ENCODE results near the gene ARHGAP45. TPM values are rescaled to one million over a fixed set of nuclear protein-coding genes. Genes with fewer than 3 reads are reported as not detected.
A peak's percentile ranks its signal among the peaks of the same experiment; 100 is the strongest.
"Not testable (repeated sequence)": the region's sequence is repeated elsewhere in the genome, so short reads cannot be mapped to it uniquely, and the experiment has no call there.

The ARHGAP45 gene
- total RNA-seq = 10 to 100 TPM in 1 of 4 donors, 1 to 10 TPM in 3; 7.7 to 10.4 (median 9.2) TPM
- 5.9 TPM for polyA plus RNA-seq
- long read RNA-seq, donor 1, full-length matches to known transcripts = 10 of 14 reads
- long read RNA-seq, donor 1, partial matches to known transcripts = 1 of 14 reads
- long read RNA-seq, donor 1, other reads (novel, unspliced or antisense) = 3 of 14 reads
- long read RNA-seq, donor 2, full-length matches to known transcripts = 10 of 19 reads
- long read RNA-seq, donor 2, partial matches to known transcripts = 7 of 19 reads
- long read RNA-seq, donor 2, other reads (novel, unspliced or antisense) = 2 of 19 reads
- long read RNA-seq, donor 3, full-length matches to known transcripts = 19 of 34 reads
- long read RNA-seq, donor 3, partial matches to known transcripts = 6 of 34 reads
- long read RNA-seq, donor 3, other reads (novel, unspliced or antisense) = 9 of 34 reads
- long read RNA-seq, donor 4, full-length matches to known transcripts = 6 of 11 reads
- long read RNA-seq, donor 4, partial matches to known transcripts = 4 of 11 reads
- long read RNA-seq, donor 4, other reads (novel, unspliced or antisense) = 1 of 11 reads

GRCh38 chr19:1066748-1067340 lies at the start of gene ARHGAP45:
ARHGAP45 (plus strand) TSS chr19:1067167; CDS start chr19:1067406, 239 bp downstream.
- no peaks in the 10 kb centered on the region for H3K4me1 ChIP-seq (ENCODE audit: control insufficient read depth, insufficient read depth, low read length)
- ATAC-seq = peak; percentile 1 to 8
- DNase-seq = peak; percentile 42 to 84 (median 83)

GRCh38 chr19:1017906-1018305 lies 49.1 kb upstream of the ARHGAP45 start:
- no peak overlapping the region for H3K4me3 ChIP-seq (ENCODE audit: low read length)
- no peak overlapping the region for H3K27ac ChIP-seq (ENCODE audit: low read length)
- ATAC-seq = no peak
- intact Hi-C loops (cut with DNase I) = no loop called here
- 87% methylated on average over 9 of the region's 9 CpGs for WGBS
- H3K4me1 ChIP-seq (ENCODE audit: control insufficient read depth, insufficient read depth, low read length) = peaks cover 26% of the 10 kb centered on the region
- H3K27me3 ChIP-seq (ENCODE audit: control insufficient read depth, insufficient read depth) = no peaks in the 10 kb centered on the region
- H3K9me3 ChIP-seq (ENCODE audit: control insufficient read depth, low read length) = no peaks in the 10 kb centered on the region
- peak in 1 of 3 donors; percentile 53 for DNase-seq

More at GRCh38 chr19:1066748-1067340, at the start of gene ARHGAP45:
- H3K27me3 ChIP-seq (ENCODE audit: control insufficient read depth, insufficient read depth) = no peaks in the 10 kb centered on the region
- no peak within 1 kb of the TSS for H3K27ac ChIP-seq (ENCODE audit: low read length)
- intact Hi-C loops (cut with DNase I) = no loop called here
- WGBS = 4% methylated on average over 61 of the region's 61 CpGs
- H3K4me3 ChIP-seq (ENCODE audit: low read length) = peak within 1 kb of the TSS; percentile 48
- H3K9me3 ChIP-seq (ENCODE audit: control insufficient read depth, low read length) = no peaks in the 10 kb centered on the region

- DNase-seq = no peak
- Histone ChIP-seq H3K4me3 (ENCODE audit: low read length) (no peak overlapping the region), H3K9me3 (ENCODE audit: control insufficient read depth, low read length) (no peaks in the 10 kb centered on the region), H3K4me1 (ENCODE audit: control insufficient read depth, insufficient read depth, low read length) (peaks cover 26% of the 10 kb centered on the region), H3K27ac (ENCODE audit: low read length) (no peak overlapping the region), H3K27me3 (ENCODE audit: control insufficient read depth, insufficient read depth) (no peaks in the 10 kb centered on the region)
- WGBS = 69% methylated on average over 5 of the region's 5 CpGs
- ATAC-seq = no peak
- intact Hi-C loops (cut with DNase I) = no loop called here
These were observed 48.6 kb upstream of the ARHGAP45 start for GRCh38 chr19:1018393-1018792.

- Histone ChIP-seq H3K4me3 (ENCODE audit: low read length) (no peak overlapping the region), H3K4me1 (ENCODE audit: control insufficient read depth, insufficient read depth, low read length) (peaks cover 26% of the 10 kb centered on the region), H3K27me3 (ENCODE audit: control insufficient read depth, insufficient read depth) (no peaks in the 10 kb centered on the region), H3K9me3 (ENCODE audit: control insufficient read depth, low read length) (no peaks in the 10 kb centered on the region), H3K27ac (ENCODE audit: low read length) (no peak overlapping the region)
- DNase-seq = peak; percentile 31 to 62 (median 54)
- ATAC-seq = no peak
- WGBS = 41% methylated on average over 17 of the region's 17 CpGs
- intact Hi-C loops (cut with DNase I) = no loop called here
These were observed 47.9 kb upstream of the ARHGAP45 start for GRCh38 chr19:1018932-1019615.

GRCh38 chr19:1019616-1019961 lies 47.4 kb upstream of the ARHGAP45 start:
- H3K27ac ChIP-seq (ENCODE audit: low read length) = no peak overlapping the region
- H3K4me1 ChIP-seq (ENCODE audit: control insufficient read depth, insufficient read depth, low read length) = peaks cover 26% of the 10 kb centered on the region
- intact Hi-C loops (cut with DNase I) = no loop called here
- DNase-seq (peak in 1 of 3 donors; percentile 54), ATAC-seq (no peak)
- 65% methylated on average over 18 of the region's 18 CpGs for WGBS
- no peaks in the 10 kb centered on the region for H3K27me3 ChIP-seq (ENCODE audit: control insufficient read depth, insufficient read depth)
- H3K9me3 ChIP-seq (ENCODE audit: control insufficient read depth, low read length) = no peaks in the 10 kb centered on the region
- peak overlapping the region; percentile 81 for H3K4me3 ChIP-seq (ENCODE audit: low read length)

GRCh38 chr19:1019980-1020867 lies 46.7 kb upstream of the ARHGAP45 start:
- WGBS = 1% methylated on average over 60 of the region's 60 CpGs
- H3K4me1 ChIP-seq (ENCODE audit: control insufficient read depth, insufficient read depth, low read length) = peaks cover 26% of the 10 kb centered on the region
- H3K27me3 ChIP-seq (ENCODE audit: control insufficient read depth, insufficient read depth) = no peaks in the 10 kb centered on the region
- H3K27ac ChIP-seq (ENCODE audit: low read length) = peak overlapping the region; percentile 79
- peak; percentile 54 to 82 (median 78) for DNase-seq
- intact Hi-C loops (cut with DNase I) = loop anchor here in 1 of 4 donors (10.0 kb wide), 1 partner anchor 85 kb away; the partner anchor contains the start of gene GPX4
- H3K4me3 ChIP-seq (ENCODE audit: low read length) = peak overlapping the region; percentile 81
- no peak for ATAC-seq
- H3K9me3 ChIP-seq (ENCODE audit: control insufficient read depth, low read length) = no peaks in the 10 kb centered on the region

- Histone ChIP-seq H3K27ac (ENCODE audit: low read length) (peak within 1 kb of the TSS; percentile 89), H3K9me3 (ENCODE audit: control insufficient read depth, low read length) (no peaks in the 10 kb centered on the region), H3K4me3 (ENCODE audit: low read length) (peak within 1 kb of the TSS; percentile 81), H3K4me1 (ENCODE audit: control insufficient read depth, insufficient read depth, low read length) (peaks cover 26% of the 10 kb centered on the region), H3K27me3 (ENCODE audit: control insufficient read depth, insufficient read depth) (no peaks in the 10 kb centered on the region)
- intact Hi-C loops (cut with DNase I) = loop anchor here in 1 of 4 donors (10.0 kb wide), 1 partner anchor 84 kb away; the partner anchor contains the start of gene GPX4
- DNase-seq (peak; percentile 97 to 99 (median 99)), ATAC-seq (peak; percentile 90 to 94)
- WGBS = under 1% methylated on average over 68 of the region's 68 CpGs
These were observed 46.0 kb upstream of the ARHGAP45 start, which contains the start of gene TMEM259 for GRCh38 chr19:1020868-1021425. TMEM259 (minus strand) TSS chr19:1021123; CDS start chr19:1020996, 127 bp downstream.

- not testable (repeated sequence) for H3K9me3 ChIP-seq (ENCODE audit: control insufficient read depth, low read length); ATAC-seq; H3K27ac ChIP-seq (ENCODE audit: low read length); H3K27me3 ChIP-seq (ENCODE audit: control insufficient read depth, insufficient read depth); H3K4me1 ChIP-seq (ENCODE audit: control insufficient read depth, insufficient read depth, low read length); DNase-seq; H3K4me3 ChIP-seq (ENCODE audit: low read length)
- intact Hi-C loops (cut with DNase I) = loop anchor here in 1 of 4 donors (10.0 kb wide), 1 partner anchor 81 kb away; the partner anchor contains the start of gene GPX4
- 82% methylated on average over 5 of the region's 5 CpGs for WGBS
These were observed 43.1 kb upstream of the ARHGAP45 start for GRCh38 chr19:1023883-1024188.

- H3K27ac ChIP-seq (ENCODE audit: low read length); H3K27me3 ChIP-seq (ENCODE audit: control insufficient read depth, insufficient read depth); ATAC-seq; DNase-seq; H3K4me1 ChIP-seq (ENCODE audit: control insufficient read depth, insufficient read depth, low read length); H3K9me3 ChIP-seq (ENCODE audit: control insufficient read depth, low read length); H3K4me3 ChIP-seq (ENCODE audit: low read length): not testable (repeated sequence)
- intact Hi-C loops (cut with DNase I) = loop anchor here in 2 of 4 donors (5.0 to 10.0 kb wide), 2 partner anchors 77 to 80 kb away; partner anchors contain the start of gene GPX4 (in 2 of the 2)
- 90% methylated on average over 6 of the region's 6 CpGs for WGBS
These were observed 41.9 kb upstream of the ARHGAP45 start for GRCh38 chr19:1025080-1025479.

Data from right cardiac atrium (tissue), 5 donors.